Thymus (tissue), 11 donors: ENCODE data around the gene SP140. TPM values are rescaled to one million over a fixed set of nuclear protein-coding genes. Genes with fewer than 3 reads are reported as not detected.
"Not testable (repeated sequence)": the region's sequence is repeated elsewhere in the genome, so short reads cannot be mapped to it uniquely, and the experiment has no call there.

Source experiments
- DNase-seq, 9 donors: peaks; one replicate each; pipeline ENCODE4 v3.0.0-alpha.2; 2013; ENCODE audit warnings: low spot score in 9 of 9, low read depth in 6 of 9, missing footprints in 1 of 9
- H3K27ac ChIP-seq, 2 donors: one replicate each; pipeline ENCODE4 v1.5.1; 2013; ENCODE audit warnings: control low read depth in 1 of 2, low read depth in 1 of 2, low read length in 1 of 2, mild to moderate bottlenecking in 1 of 2, moderate library complexity in 1 of 2
- H3K27me3 ChIP-seq, 2 donors: one replicate each; pipeline ENCODE4 v1.5.1; 2013; ENCODE audit warnings: low read length in 1 of 2; ENCODE audit not compliant: control insufficient read depth in 2 of 2, insufficient read depth in 1 of 2
- H3K36me3 ChIP-seq, 2 donors: one replicate each; pipeline ENCODE4 v1.5.1; 2013; ENCODE audit warnings: low read length in 1 of 2, mild to moderate bottlenecking in 1 of 2, moderate library complexity in 1 of 2; ENCODE audit not compliant: control insufficient read depth in 2 of 2, insufficient read depth in 2 of 2
- H3K4me1 ChIP-seq, 2 donors: one replicate each; pipeline ENCODE4 v1.5.1; 2013; ENCODE audit warnings: low read length in 2 of 2; ENCODE audit not compliant: control insufficient read depth in 2 of 2, insufficient read depth in 2 of 2
- H3K4me3 ChIP-seq, 2 donors: one replicate each; pipeline ENCODE4 v1.5.1; 2013; ENCODE audit warnings: low read length in 2 of 2, control low read depth in 1 of 2, mild to moderate bottlenecking in 1 of 2
- H3K9me3 ChIP-seq, 2 donors: one replicate each; pipeline ENCODE4 v1.5.1; 2013; ENCODE audit warnings: low read length in 1 of 2, mild to moderate bottlenecking in 1 of 2; ENCODE audit not compliant: control insufficient read depth in 2 of 2, insufficient read depth in 1 of 2
- WGBS: extraction: QIAGEN DNeasy Blood & Tissue Kit; methylation state at CpG from one replicate; pipeline ENCODE4 v1.1.7; 2013; 5-methylcytosine and 5-hydroxymethylcytosine counted together
- polyA plus RNA-seq: library from polyadenylated mRNA; stranded (reverse); fragments of 200-250 nt; gene quantifications from one replicate; pipeline ENCODE4 v1.2.3, GENCODE V29; 2013
- total RNA-seq: library from RNA; stranded (reverse); fragments of 120-200 nt; gene quantifications from one replicate; pipeline ENCODE4 v1.2.4, GENCODE V29; 2013
- donor health status: healthy.

Gene SP140
- total and polyA plus RNA-seq, 2 donors = 6.6 to 10.5 TPM

- Histone ChIP-seq H3K4me1 (no peaks in the 10 kb centered on the region), H3K9me3 (peaks cover 0 to 3% of the 10 kb centered on the region in 2 donors), H3K27ac (no peak overlapping the region), H3K27me3 (no peaks in the 10 kb centered on the region), H3K4me3 (no peak overlapping the region), H3K36me3 (no peaks in the 10 kb centered on the region)
- DNase-seq = no peak
- 97% methylated on average over 6 of the region's 6 CpGs for WGBS
These were observed 69.7 kb downstream of the SP140 start for GRCh38 chr2:230295192-230295591.

- Histone ChIP-seq H3K36me3 (no peaks in the 10 kb centered on the region), H3K27me3 (no peaks in the 10 kb centered on the region), H3K4me1 (no peaks in the 10 kb centered on the region), H3K4me3 (no peak overlapping the region), H3K9me3 (peaks cover 0 to 3% of the 10 kb centered on the region in 2 donors), H3K27ac (no peak overlapping the region)
- no peak for DNase-seq
These were observed 71.4 kb downstream of the SP140 start for GRCh38 chr2:230296917-230297316.

GRCh38 chr2:230299618-230300017 is 74.1 kb downstream of the SP140 start:
- peaks cover 0 to 3% of the 10 kb centered on the region in 2 donors for H3K9me3 ChIP-seq

GRCh38 chr2:230305416-230306275 is 80.1 kb downstream of the SP140 start:
- Histone ChIP-seq H3K4me1 (no peaks in the 10 kb centered on the region), H3K36me3 (no peaks in the 10 kb centered on the region), H3K9me3 (peaks cover 0 to 23% of the 10 kb centered on the region in 2 donors), H3K4me3 (no peak overlapping the region), H3K27ac (no peak overlapping the region), H3K27me3 (no peaks in the 10 kb centered on the region)
- no peak for DNase-seq
- 97% methylated on average over 23 of the region's 23 CpGs for WGBS

More at GRCh38 chr2:230299618-230300017, 74.1 kb downstream of the SP140 start:
- no peak overlapping the region for H3K27ac ChIP-seq
- no peaks in the 10 kb centered on the region for H3K4me1 ChIP-seq
- DNase-seq = no peak
- H3K4me3 ChIP-seq = no peak overlapping the region
- no peaks in the 10 kb centered on the region for H3K36me3 ChIP-seq
- 93% methylated on average over 2 of the region's 2 CpGs for WGBS
- no peaks in the 10 kb centered on the region for H3K27me3 ChIP-seq

- Histone ChIP-seq H3K27me3 (no peaks in the 10 kb centered on the region), H3K9me3 (peaks cover 0 to 23% of the 10 kb centered on the region in 2 donors), H3K4me1 (no peaks in the 10 kb centered on the region), H3K27ac (no peak overlapping the region), H3K4me3 (no peak overlapping the region), H3K36me3 (no peaks in the 10 kb centered on the region)
- 50% methylated on average over 2 of the region's 2 CpGs for WGBS
- no peak for DNase-seq
These were observed 80.9 kb downstream of the SP140 start for GRCh38 chr2:230306474-230306873.

- peaks cover 0 to 23% of the 10 kb centered on the region in 2 donors for H3K9me3 ChIP-seq
- no peak overlapping the region for H3K27ac ChIP-seq
- H3K4me3 ChIP-seq = no peak overlapping the region
- H3K4me1 ChIP-seq = no peaks in the 10 kb centered on the region
- DNase-seq = no peak
- 98% methylated on average over 2 of the region's 2 CpGs for WGBS
- H3K36me3 ChIP-seq = no peaks in the 10 kb centered on the region
- no peaks in the 10 kb centered on the region for H3K27me3 ChIP-seq
These were observed 81.9 kb downstream of the SP140 start for GRCh38 chr2:230307485-230307884.

- no peak overlapping the region for H3K27ac ChIP-seq
- no peaks in the 10 kb centered on the region for H3K27me3 ChIP-seq
- WGBS = 98% methylated on average over 12 of the region's 12 CpGs
- H3K4me1 ChIP-seq = no peaks in the 10 kb centered on the region
- no peaks in the 10 kb centered on the region for H3K36me3 ChIP-seq
- no peak overlapping the region for H3K4me3 ChIP-seq
- DNase-seq = no peak
- peaks cover 0 to 23% of the 10 kb centered on the region in 2 donors for H3K9me3 ChIP-seq
These were observed 83.0 kb downstream of the SP140 start for GRCh38 chr2:230308402-230309000.

GRCh38 chr2:230310792-230311191 is 85.3 kb downstream of the SP140 start:
- H3K27ac ChIP-seq, H3K36me3 ChIP-seq, H3K27me3 ChIP-seq, H3K4me1 ChIP-seq, H3K4me3 ChIP-seq, DNase-seq: not testable (repeated sequence)
- H3K9me3 ChIP-seq = peaks cover 0 to 16% of the 10 kb centered on the region in 2 donors
- WGBS = 93% methylated on average over 1 of the region's 5 CpGs

- not testable (repeated sequence) for H3K36me3 ChIP-seq, DNase-seq
- 94% methylated on average over 1 of the region's 1 CpG for WGBS
These were observed 86.1 kb downstream of the SP140 start for GRCh38 chr2:230311634-230312033.

More at GRCh38 chr2:230311634-230312033, 86.1 kb downstream of the SP140 start:
- H3K27me3 ChIP-seq, H3K9me3 ChIP-seq, H3K4me3 ChIP-seq, H3K4me1 ChIP-seq, H3K27ac ChIP-seq: not testable (repeated sequence)
